Measurements from ENCODE around the gene LUZP2. TPM values are rescaled to one million over a fixed set of nuclear protein-coding genes. Genes with fewer than 3 reads are reported as not detected.

LUZP2 gene
- total and polyA plus RNA-seq, 4 donors, result 0.05 TPM; not detected in 3

DNA sequence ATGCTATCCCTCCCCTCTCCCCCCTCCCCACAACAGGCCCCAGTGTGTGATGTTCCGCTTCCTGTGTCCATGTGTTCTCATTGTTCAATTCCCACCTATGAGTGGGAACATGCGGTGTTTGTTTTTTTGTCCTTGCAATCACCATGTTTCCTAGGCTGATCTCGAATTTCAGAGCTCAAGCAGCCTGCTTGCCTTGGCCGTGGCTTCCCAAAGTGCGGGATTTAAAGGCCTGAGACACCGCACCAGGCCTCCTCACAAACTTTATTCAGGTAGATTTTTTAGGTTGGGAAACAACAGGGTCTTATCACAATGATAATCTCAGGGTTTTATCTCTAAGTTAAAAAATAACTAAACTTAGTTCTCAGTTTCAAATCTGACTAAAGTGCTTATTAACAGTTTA lies 125.4 kb downstream of the LUZP2 start:
- no peak overlapping the region for H3K4me3 ChIP-seq (ENCODE audit: low read depth in 1 of 3, low read length in 3 of 3)
- TF ChIP-seq HNF4G (IDR thresholded peaks at IDR 0.05), result no peak
- TF ChIP-seq, protein P1, sequence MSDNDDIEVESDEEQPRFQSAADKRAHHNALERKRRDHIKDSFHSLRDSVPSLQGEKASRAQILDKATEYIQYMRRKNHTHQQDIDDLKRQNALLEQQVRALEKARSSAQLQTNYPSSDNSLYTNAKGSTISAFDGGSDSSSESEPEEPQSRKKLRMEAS (IDR thresholded peaks at IDR 0.05), result no peak
- TF ChIP-seq HNF4A (conservative IDR thresholded peaks at IDR 0.05), result no peak
- TF ChIP-seq FOXA2 (IDR thresholded peaks at IDR 0.05), result no peak
- TF ChIP-seq, protein P2, sequence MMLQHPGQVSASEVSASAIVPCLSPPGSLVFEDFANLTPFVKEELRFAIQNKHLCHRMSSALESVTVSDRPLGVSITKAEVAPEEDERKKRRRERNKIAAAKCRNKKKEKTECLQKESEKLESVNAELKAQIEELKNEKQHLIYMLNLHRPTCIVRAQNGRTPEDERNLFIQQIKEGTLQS (IDR thresholded peaks at IDR 0.05), result no peak
- TF ChIP-seq, protein P3, sequence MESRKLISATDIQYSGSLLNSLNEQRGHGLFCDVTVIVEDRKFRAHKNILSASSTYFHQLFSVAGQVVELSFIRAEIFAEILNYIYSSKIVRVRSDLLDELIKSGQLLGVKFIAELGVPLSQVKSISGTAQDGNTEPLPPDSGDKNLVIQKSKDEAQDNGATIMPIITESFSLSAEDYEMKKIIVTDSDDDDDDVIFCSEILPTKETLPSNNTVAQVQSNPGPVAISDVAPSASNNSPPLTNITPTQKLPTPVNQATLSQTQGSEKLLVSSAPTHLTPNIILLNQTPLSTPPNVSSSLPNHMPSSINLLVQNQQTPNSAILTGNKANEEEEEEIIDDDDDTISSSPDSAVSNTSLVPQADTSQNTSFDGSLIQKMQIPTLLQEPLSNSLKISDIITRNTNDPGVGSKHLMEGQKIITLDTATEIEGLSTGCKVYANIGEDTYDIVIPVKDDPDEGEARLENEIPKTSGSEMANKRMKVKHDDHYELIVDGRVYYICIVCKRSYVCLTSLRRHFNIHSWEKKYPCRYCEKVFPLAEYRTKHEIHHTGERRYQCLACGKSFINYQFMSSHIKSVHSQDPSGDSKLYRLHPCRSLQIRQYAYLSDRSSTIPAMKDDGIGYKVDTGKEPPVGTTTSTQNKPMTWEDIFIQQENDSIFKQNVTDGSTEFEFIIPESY (IDR thresholded peaks at IDR 0.05), result no peak
- no peak for TF ChIP-seq CTCF (IDR thresholded peaks at IDR 0.05; ENCODE audit: low read depth, low read length, missing input control)

GRCh38 chr11:24623121-24623520 lies 126.3 kb downstream of the LUZP2 start:
- Histone ChIP-seq H3K4me1 (ENCODE audit: control insufficient read depth in 4 of 4, insufficient read depth in 4 of 4, low read length in 3 of 4) (no peaks in the 10 kb centered on the region), H3K9me3 (ENCODE audit: control insufficient read depth in 4 of 4, low read length in 3 of 4) (no peaks in the 10 kb centered on the region), H3K27ac (ENCODE audit: low read depth in 1 of 2, low read length in 2 of 2) (no peak overlapping the region), H3K4me3 (ENCODE audit: low read depth in 1 of 3, low read length in 3 of 3) (no peak overlapping the region), H3K27me3 (ENCODE audit: control insufficient read depth in 4 of 4, insufficient read depth in 4 of 4, low read length in 3 of 4) (no peaks in the 10 kb centered on the region), H3K9ac (ENCODE audit: low read depth in 1 of 2, low read length in 2 of 2) (no peak overlapping the region), H3K36me3 (ENCODE audit: control insufficient read depth in 4 of 4, insufficient read depth in 3 of 4, low read depth in 1 of 4, low read length in 3 of 4) (no peaks in the 10 kb centered on the region)
- DNase-seq (ENCODE audit: low spot score), result no peak
- WGBS, result 37% methylated on average over 1 of the region's 1 CpG
- TF ChIP-seq RXRA (IDR thresholded peaks at IDR 0.05) (no peak), HNF4A (conservative IDR thresholded peaks at IDR 0.05) (no peak)
- TF ChIP-seq, protein P1 (IDR thresholded peaks at IDR 0.05), result no peak

More for the DNA sequence above, 125.4 kb downstream of the LUZP2 start:
- Histone ChIP-seq H3K27ac (ENCODE audit: low read depth in 1 of 2, low read length in 2 of 2) (no peak overlapping the region), H3K9me3 (ENCODE audit: control insufficient read depth in 4 of 4, low read length in 3 of 4) (no peaks in the 10 kb centered on the region), H3K4me1 (ENCODE audit: control insufficient read depth in 4 of 4, insufficient read depth in 4 of 4, low read length in 3 of 4) (no peaks in the 10 kb centered on the region), H3K27me3 (ENCODE audit: control insufficient read depth in 4 of 4, insufficient read depth in 4 of 4, low read length in 3 of 4) (no peaks in the 10 kb centered on the region), H3K9ac (ENCODE audit: low read depth in 1 of 2, low read length in 2 of 2) (no peak overlapping the region), H3K36me3 (ENCODE audit: control insufficient read depth in 4 of 4, insufficient read depth in 3 of 4, low read depth in 1 of 4, low read length in 3 of 4) (no peaks in the 10 kb centered on the region)
- 70% methylated on average over 6 of the region's 6 CpGs for WGBS
- no peak for DNase-seq (ENCODE audit: low spot score)

GRCh38 chr11:24624432-24624831 lies 127.6 kb downstream of the LUZP2 start:
- no peaks in the 10 kb centered on the region for H3K9me3 ChIP-seq (ENCODE audit: control insufficient read depth in 4 of 4, low read length in 3 of 4)
- no peak overlapping the region for H3K9ac ChIP-seq (ENCODE audit: low read depth in 1 of 2, low read length in 2 of 2)
- H3K27ac ChIP-seq (ENCODE audit: low read depth in 1 of 2, low read length in 2 of 2), result no peak overlapping the region
- no peaks in the 10 kb centered on the region for H3K36me3 ChIP-seq (ENCODE audit: control insufficient read depth in 4 of 4, insufficient read depth in 3 of 4, low read depth in 1 of 4, low read length in 3 of 4)
- no peak for DNase-seq (ENCODE audit: low spot score)
- H3K4me3 ChIP-seq (ENCODE audit: low read depth in 1 of 3, low read length in 3 of 3), result no peak overlapping the region
- no peaks in the 10 kb centered on the region for H3K27me3 ChIP-seq (ENCODE audit: control insufficient read depth in 4 of 4, insufficient read depth in 4 of 4, low read length in 3 of 4)
- H3K4me1 ChIP-seq (ENCODE audit: control insufficient read depth in 4 of 4, insufficient read depth in 4 of 4, low read length in 3 of 4), result no peaks in the 10 kb centered on the region
- WGBS, result 77% methylated on average over 2 of the region's 2 CpGs
- TF ChIP-seq SP1 (IDR thresholded peaks at IDR 0.05), result no peak
- TF ChIP-seq, protein P1 (IDR thresholded peaks at IDR 0.05), result no peak
- TF ChIP-seq HNF4G (IDR thresholded peaks at IDR 0.05), result no peak
- TF ChIP-seq, protein P3 (IDR thresholded peaks at IDR 0.05), result no peak
- TF ChIP-seq RAD21 (IDR thresholded peaks at IDR 0.05), result no peak
- TF ChIP-seq HNF4A (conservative IDR thresholded peaks at IDR 0.05), result no peak
- TF ChIP-seq, protein P2 (IDR thresholded peaks at IDR 0.05), result no peak
- TF ChIP-seq CTCF (IDR thresholded peaks at IDR 0.05; ENCODE audit: low read depth, low read length, missing input control), result no peak
- no peak for TF ChIP-seq FOXA1 (IDR thresholded peaks at IDR 0.05)
- TF ChIP-seq TAF1 (conservative IDR thresholded peaks at IDR 0.05), result no peak
- TF ChIP-seq GABPA (IDR thresholded peaks at IDR 0.05 in 1 of 2, conservative IDR thresholded peaks at IDR 0.05 in 1 of 2), result no peak
- no peak for TF ChIP-seq FOXA2 (IDR thresholded peaks at IDR 0.05)

Measured in liver (tissue), 9 donors.